Adrenal gland (tissue), 5 donors: ENCODE data around the gene INHBB.

Experiments used
- POLR2A ChIP-seq, 2 donors: fragments of 450-650 bp; IDR thresholded peaks; one replicate each; pipeline ENCODE4 v1.6.1; 2017; ENCODE audit warnings: antibody characterized with exemption in 2 of 2, mild to moderate bottlenecking in 2 of 2, moderate library complexity in 1 of 2
- TF ChIP-seq, protein P1 (sequence below), 6 experiments: fragments of 450-650 bp in 4 of 6; fragments of 200-600 bp in 2 of 6; sonication (generic) in 1 of 6; IDR thresholded peaks; 1 replicate in 5 of 6; 2 replicates in 1 of 6; pipeline versions ENCODE4 v1.5.1 to v1.8.0; 2016 to 2021; ENCODE audit warnings: antibody characterized with exemption in 6 of 6, mild to moderate bottlenecking in 2 of 6, moderate library complexity in 1 of 6
- donor health status: DM: no; HTN: no; CAD: no.

DNA sequence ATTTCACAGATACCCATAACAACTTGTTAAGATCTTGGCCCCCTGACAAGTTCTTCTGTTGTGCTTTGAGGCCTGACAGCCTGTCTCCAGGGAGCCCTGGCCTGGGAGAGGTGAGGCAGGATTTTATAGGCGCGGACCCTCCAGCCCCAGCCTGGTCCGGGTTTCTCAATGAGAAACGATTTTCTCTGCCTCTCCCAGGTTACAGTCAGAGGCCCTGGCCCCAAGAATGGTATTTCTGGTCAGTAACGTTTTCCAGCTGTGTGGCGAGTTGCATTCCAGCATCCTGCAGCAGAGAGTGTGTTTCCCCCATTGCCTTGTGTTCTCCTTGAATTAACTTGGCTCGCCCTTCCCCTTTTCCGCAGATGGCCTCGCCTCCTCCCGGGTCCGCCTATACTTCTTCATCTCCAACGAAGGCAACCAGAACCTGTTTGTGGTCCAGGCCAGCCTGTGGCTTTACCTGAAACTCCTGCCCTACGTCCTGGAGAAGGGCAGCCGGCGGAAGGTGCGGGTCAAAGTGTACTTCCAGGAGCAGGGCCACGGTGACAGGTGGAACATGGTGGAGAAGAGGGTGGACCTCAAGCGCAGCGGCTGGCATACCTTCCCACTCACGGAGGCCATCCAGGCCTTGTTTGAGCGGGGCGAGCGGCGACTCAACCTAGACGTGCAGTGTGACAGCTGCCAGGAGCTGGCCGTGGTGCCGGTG, 3.0 kb downstream of the INHBB start:
- TF ChIP-seq, protein P1, sequence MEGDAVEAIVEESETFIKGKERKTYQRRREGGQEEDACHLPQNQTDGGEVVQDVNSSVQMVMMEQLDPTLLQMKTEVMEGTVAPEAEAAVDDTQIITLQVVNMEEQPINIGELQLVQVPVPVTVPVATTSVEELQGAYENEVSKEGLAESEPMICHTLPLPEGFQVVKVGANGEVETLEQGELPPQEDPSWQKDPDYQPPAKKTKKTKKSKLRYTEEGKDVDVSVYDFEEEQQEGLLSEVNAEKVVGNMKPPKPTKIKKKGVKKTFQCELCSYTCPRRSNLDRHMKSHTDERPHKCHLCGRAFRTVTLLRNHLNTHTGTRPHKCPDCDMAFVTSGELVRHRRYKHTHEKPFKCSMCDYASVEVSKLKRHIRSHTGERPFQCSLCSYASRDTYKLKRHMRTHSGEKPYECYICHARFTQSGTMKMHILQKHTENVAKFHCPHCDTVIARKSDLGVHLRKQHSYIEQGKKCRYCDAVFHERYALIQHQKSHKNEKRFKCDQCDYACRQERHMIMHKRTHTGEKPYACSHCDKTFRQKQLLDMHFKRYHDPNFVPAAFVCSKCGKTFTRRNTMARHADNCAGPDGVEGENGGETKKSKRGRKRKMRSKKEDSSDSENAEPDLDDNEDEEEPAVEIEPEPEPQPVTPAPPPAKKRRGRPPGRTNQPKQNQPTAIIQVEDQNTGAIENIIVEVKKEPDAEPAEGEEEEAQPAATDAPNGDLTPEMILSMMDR (IDR thresholded peaks at IDR 0.05) = no peak
- TF ChIP-seq POLR2A (IDR thresholded peaks at IDR 0.05) = no peak
